Tibial artery (tissue), 4 donors: Measurements from ENCODE around the gene OPA3.

Source experiments
- DNase-seq, 2 donors: peaks; one replicate each; pipeline ENCODE4 v3.0.0-alpha.2; 2019
- H3K27ac ChIP-seq, 2 donors: fragments of 200-600 bp; sonication (generic) in 1 of 2; 1 replicate in 1 of 2; 2 replicates in 1 of 2; pipeline ENCODE4 v1.5.1; 2018 to 2019; ENCODE audit warnings: mild to moderate bottlenecking in 1 of 2
- H3K27me3 ChIP-seq, 2 donors: fragments of 200-600 bp; sonication (generic) in 1 of 2; one replicate each; pipeline versions ENCODE4 v1.5.1 to v1.6.0; 2016 to 2019
- H3K36me3 ChIP-seq, 3 donors: fragments of 200-600 bp; sonication (generic) in 2 of 3; one replicate each; pipeline ENCODE4 v1.5.1; 2016 to 2019; ENCODE audit warnings: mild to moderate bottlenecking in 2 of 3
- H3K4me1 ChIP-seq, 4 donors: fragments of 200-600 bp; sonication (generic) in 2 of 4; 1 replicate in 3 of 4; 2 replicates in 1 of 4; pipeline ENCODE4 v1.5.1; 2016 to 2019
- H3K4me3 ChIP-seq, 2 donors: fragments of 200-600 bp; sonication (generic) in 1 of 2; 1 replicate in 1 of 2; 2 replicates in 1 of 2; pipeline ENCODE4 v1.5.1; 2018 to 2019; ENCODE audit warnings: mild to moderate bottlenecking in 2 of 2
- H3K9me3 ChIP-seq, 3 donors: fragments of 200-600 bp; sonication (generic) in 1 of 3; one replicate each; pipeline ENCODE4 v1.5.1; 2016 to 2019
- CTCF ChIP-seq, 2 experiments: fragments of 200-600 bp in 1 of 2; fragments of 450-650 bp in 1 of 2; IDR thresholded peaks; one replicate each; pipeline ENCODE4 v1.5.1; 2017 to 2019; ENCODE audit warnings: antibody characterized with exemption in 2 of 2, mild to moderate bottlenecking in 1 of 2, moderate library complexity in 1 of 2
- intact Hi-C: fragments of 100-400 bp; cut with DNase I; formaldehyde crosslinking; loops from one replicate; pipeline ENCODE4 v1.15.0; 2023; ENCODE audit warnings: low total_unique reads

Gene OPA3

GRCh38 chr19:45599286-45599685, 14.7 kb upstream of the OPA3 start:
- no peak for DNase-seq
- Histone ChIP-seq H3K27me3 (peaks cover 5 to 89% of the 10 kb centered on the region in 2 donors), H3K9me3 (no peaks in the 10 kb centered on the region)

GRCh38 chr19:45598267-45599001, 13.8 kb upstream of the OPA3 start:
- H3K4me1 ChIP-seq, result peaks cover 0 to 17% (median 8%) of the 10 kb centered on the region in 4 donors
- no peaks in the 10 kb centered on the region for H3K36me3 ChIP-seq
- peaks cover 5 to 94% of the 10 kb centered on the region in 2 donors for H3K27me3 ChIP-seq
- H3K27ac ChIP-seq, result no peak overlapping the region
- DNase-seq, result no peak
- intact Hi-C loops, result no loop called here
- no peak for TF ChIP-seq CTCF (IDR thresholded peaks at IDR 0.05)
- H3K9me3 ChIP-seq, result no peaks in the 10 kb centered on the region
- H3K4me3 ChIP-seq, result peak overlapping the region in 1 of 2 donors; percentile 2

More at GRCh38 chr19:45599286-45599685, 14.7 kb upstream of the OPA3 start:
- no peak overlapping the region for H3K27ac ChIP-seq
- intact Hi-C loops, result no loop called here
- no peak overlapping the region for H3K4me3 ChIP-seq
- H3K36me3 ChIP-seq, result no peaks in the 10 kb centered on the region
- peaks cover 0 to 17% (median 8%) of the 10 kb centered on the region in 4 donors for H3K4me1 ChIP-seq
- TF ChIP-seq CTCF (IDR thresholded peaks at IDR 0.05), result no peak

DNA sequence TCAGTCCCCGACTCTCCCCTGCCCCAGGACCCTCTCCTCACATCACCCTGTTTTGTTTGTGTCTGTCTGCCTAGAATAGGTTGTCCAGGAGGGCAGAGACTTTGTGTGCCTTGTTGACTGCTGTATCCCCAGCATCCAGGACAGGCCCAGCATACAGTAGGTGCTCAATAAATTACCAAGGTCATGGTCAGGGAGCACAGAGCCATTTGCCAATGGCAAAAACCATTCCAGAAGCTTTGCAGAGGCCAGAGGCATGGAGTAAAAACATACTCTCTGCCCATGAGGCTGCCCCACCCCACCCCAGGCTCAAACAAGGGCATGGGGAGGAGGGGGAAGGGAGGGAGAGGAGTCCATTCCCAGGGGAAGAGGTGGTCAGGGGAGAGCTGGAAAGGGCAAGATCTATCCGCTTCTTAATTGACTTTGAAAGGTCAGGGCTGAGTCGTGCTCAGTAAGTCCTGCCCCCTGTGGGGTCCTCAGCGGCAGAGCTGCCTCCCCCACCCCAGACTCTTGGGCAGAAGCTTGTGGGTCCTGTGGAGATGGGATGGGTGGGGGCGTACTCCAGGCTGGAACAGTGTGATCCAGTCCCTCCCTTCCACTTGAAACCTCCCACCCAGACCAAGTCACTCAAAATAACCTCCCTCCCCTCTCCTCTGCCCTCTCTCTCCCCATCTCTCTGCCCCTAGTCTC, 13.0 kb upstream of the OPA3 start:
- intact Hi-C loops, result no loop called here
- H3K27ac ChIP-seq, result no peak overlapping the region
- H3K27me3 ChIP-seq, result peaks cover 3 to 88% of the 10 kb centered on the region in 2 donors
- H3K36me3 ChIP-seq, result no peaks in the 10 kb centered on the region
- no peak for TF ChIP-seq CTCF (IDR thresholded peaks at IDR 0.05)
- H3K4me3 ChIP-seq, result no peak overlapping the region
- no peak for DNase-seq
- no peaks in the 10 kb centered on the region for H3K9me3 ChIP-seq
- peaks cover 0 to 17% (median 8%) of the 10 kb centered on the region in 4 donors for H3K4me1 ChIP-seq

- no peak for TF ChIP-seq CTCF (IDR thresholded peaks at IDR 0.05)
- Histone ChIP-seq H3K9me3 (no peaks in the 10 kb centered on the region), H3K27ac (no peak overlapping the region), H3K4me3 (no peak overlapping the region), H3K4me1 (peaks cover 0 to 16% (median 8%) of the 10 kb centered on the region in 4 donors), H3K36me3 (no peaks in the 10 kb centered on the region), H3K27me3 (peaks cover 0 to 88% of the 10 kb centered on the region in 2 donors)
- no peak for DNase-seq
- intact Hi-C loops, result no loop called here
These were observed 11.2 kb upstream of the OPA3 start for GRCh38 chr19:45595814-45596213.

DNA sequence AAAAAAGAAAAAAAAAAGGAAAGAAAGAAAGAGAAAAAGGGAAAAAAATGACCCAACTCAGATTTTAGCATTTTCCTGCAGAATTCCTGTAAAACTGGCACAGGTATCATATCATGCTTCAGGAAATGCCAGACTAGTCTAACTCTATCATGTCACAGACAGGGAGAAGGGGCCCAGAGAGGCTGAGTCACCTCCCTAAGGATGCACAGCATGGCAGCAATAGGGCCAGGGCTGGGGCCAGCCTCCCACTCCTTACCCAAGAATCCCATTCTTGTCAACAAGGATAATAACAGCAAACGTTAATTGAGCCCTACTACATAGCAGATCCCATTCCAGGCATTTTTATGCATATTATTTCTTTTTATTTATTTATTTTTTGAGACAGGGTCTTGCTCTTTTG, 8.9 kb upstream of the OPA3 start:
- no peak for DNase-seq
- intact Hi-C loops, result no loop called here
- no peak for TF ChIP-seq CTCF (IDR thresholded peaks at IDR 0.05)
- Histone ChIP-seq H3K4me3 (no peak overlapping the region), H3K4me1 (peaks cover 0 to 11% (median 4%) of the 10 kb centered on the region in 4 donors), H3K27ac (no peak overlapping the region), H3K27me3 (peaks cover 0 to 80% of the 10 kb centered on the region in 2 donors), H3K36me3 (no peaks in the 10 kb centered on the region), H3K9me3 (no peaks in the 10 kb centered on the region)
